ENCODE measurements around the gene WDFY4. TPM values are rescaled to one million over a fixed set of nuclear protein-coding genes. Genes with fewer than 3 reads are reported as not detected.

Gene WDFY4
- total RNA-seq, 1 experiment from 2014 or later: 144 TPM

DNA sequence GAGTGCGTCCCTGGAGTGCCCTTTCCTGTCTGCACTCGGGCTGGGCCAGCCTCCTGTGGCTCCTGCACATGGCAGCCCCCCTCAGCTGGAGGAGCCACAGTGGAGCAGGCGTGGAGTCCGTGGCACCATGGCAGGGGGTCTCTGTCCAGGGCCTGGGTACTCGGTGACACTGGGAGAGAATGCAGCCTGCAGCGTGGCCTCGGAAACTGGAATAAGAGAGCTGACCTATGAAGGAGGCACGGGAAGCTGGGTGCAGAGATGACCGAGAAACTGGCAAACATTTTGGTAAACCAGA is 25.8 kb upstream of the WDFY4 start:
- H2AFZ ChIP-seq (ENCODE audit: low read length): no peak overlapping the region
- H3K9ac ChIP-seq (ENCODE audit: low read length): no peak overlapping the region
- no peaks in the 10 kb centered on the region for H3K27me3 ChIP-seq (ENCODE audit: low read length)
- H3K9me3 ChIP-seq (ENCODE audit: low read length): no peaks in the 10 kb centered on the region
- no peak for DNase-seq
- H4K20me1 ChIP-seq (ENCODE audit: insufficient read depth, low read depth, low read length): no peaks in the 10 kb centered on the region
- no peak overlapping the region for H3K4me3 ChIP-seq (ENCODE audit: low read length)
- peaks cover 68% of the 10 kb centered on the region for H3K4me1 ChIP-seq (ENCODE audit: low read length)
- no peak overlapping the region for H3K27ac ChIP-seq (ENCODE audit: low read length)
- H3K4me2 ChIP-seq (ENCODE audit: low read depth, low read length, poor library complexity, severe bottlenecking): peak overlapping the region; percentile 5
- H3K79me2 ChIP-seq (ENCODE audit: low read length): no peaks in the 10 kb centered on the region
- H3K36me3 ChIP-seq (ENCODE audit: insufficient read depth, low read length): no peaks in the 10 kb centered on the region
- H3K9me2 ChIP-seq (replicated peaks; ENCODE audit: insufficient read depth, low read length): no peaks in the 10 kb centered on the region

DNA sequence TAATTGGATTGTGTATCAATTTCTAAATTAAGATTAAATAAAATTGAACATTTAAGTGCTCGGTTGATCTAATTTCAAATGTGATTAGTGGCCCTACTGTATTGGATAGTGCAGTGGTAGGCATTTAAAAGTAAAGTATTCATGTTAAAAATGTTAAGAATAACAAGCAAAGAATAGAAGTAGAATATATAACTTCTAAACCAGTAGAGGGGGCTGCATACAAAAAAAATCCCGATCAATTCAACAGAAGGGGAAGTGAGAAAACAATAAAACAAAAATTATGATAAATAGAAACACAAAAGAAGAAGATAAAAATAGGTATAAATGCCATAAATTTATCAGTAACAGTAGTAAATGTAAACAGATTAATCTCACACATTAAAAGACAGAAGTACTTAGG is 24.9 kb upstream of the WDFY4 start:
- no peak overlapping the region for H3K9ac ChIP-seq (ENCODE audit: low read length)
- no peak overlapping the region for H2AFZ ChIP-seq (ENCODE audit: low read length)
- no peaks in the 10 kb centered on the region for H3K27me3 ChIP-seq (ENCODE audit: low read length)
- H3K4me1 ChIP-seq (ENCODE audit: low read length): peaks cover 68% of the 10 kb centered on the region
- no peaks in the 10 kb centered on the region for H3K9me2 ChIP-seq (replicated peaks; ENCODE audit: insufficient read depth, low read length)
- H3K36me3 ChIP-seq (ENCODE audit: insufficient read depth, low read length): no peaks in the 10 kb centered on the region; the same call in 1 of the 2 replicates
- peak; percentile 86 for DNase-seq
- no peak overlapping the region for H3K4me3 ChIP-seq (ENCODE audit: low read length)
- peaks cover 7% of the 10 kb centered on the region for H3K9me3 ChIP-seq (ENCODE audit: low read length)
- H3K79me2 ChIP-seq (ENCODE audit: low read length): no peaks in the 10 kb centered on the region
- no peaks in the 10 kb centered on the region for H4K20me1 ChIP-seq (ENCODE audit: insufficient read depth, low read depth, low read length)
- peak overlapping the region; percentile 49 for H3K27ac ChIP-seq (ENCODE audit: low read length)
- no peak overlapping the region for H3K4me2 ChIP-seq (ENCODE audit: low read depth, low read length, poor library complexity, severe bottlenecking)

DNA sequence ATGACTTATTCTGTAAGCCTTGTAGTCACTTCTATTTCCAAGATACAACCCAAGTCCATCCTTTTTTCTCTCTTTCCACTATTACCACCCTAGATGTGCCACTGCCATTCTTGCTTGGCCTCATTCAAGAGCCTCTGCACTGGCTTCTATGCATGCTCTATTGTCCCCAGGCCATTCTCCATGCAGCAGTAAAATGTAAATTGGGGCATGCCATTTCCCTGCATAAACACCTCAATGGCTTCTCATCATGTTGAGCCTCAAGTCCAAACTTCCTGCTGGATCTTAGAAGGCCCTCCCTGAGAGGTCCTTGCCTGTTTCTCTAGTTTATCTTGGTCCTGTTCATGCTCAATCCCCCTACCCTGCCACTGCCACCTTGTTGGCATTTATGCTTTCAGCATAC is 23.2 kb upstream of the WDFY4 start:
- no peak for DNase-seq
- H3K9me2 ChIP-seq (replicated peaks; ENCODE audit: insufficient read depth, low read length): no peaks in the 10 kb centered on the region
- H3K4me2 ChIP-seq (ENCODE audit: low read depth, low read length, poor library complexity, severe bottlenecking): no peak overlapping the region
- H4K20me1 ChIP-seq (ENCODE audit: insufficient read depth, low read depth, low read length): no peaks in the 10 kb centered on the region
- H3K79me2 ChIP-seq (ENCODE audit: low read length): no peaks in the 10 kb centered on the region
- no peak overlapping the region for H3K4me3 ChIP-seq (ENCODE audit: low read length)
- H3K9me3 ChIP-seq (ENCODE audit: low read length): peaks cover 9% of the 10 kb centered on the region
- peaks cover 62% of the 10 kb centered on the region for H3K4me1 ChIP-seq (ENCODE audit: low read length)
- H3K27me3 ChIP-seq (ENCODE audit: low read length): no peaks in the 10 kb centered on the region
- no peak overlapping the region for H2AFZ ChIP-seq (ENCODE audit: low read length)
- no peak overlapping the region for H3K9ac ChIP-seq (ENCODE audit: low read length)
- H3K27ac ChIP-seq (ENCODE audit: low read length): peak overlapping the region; percentile 49
- no peaks in the 10 kb centered on the region; the same call in 1 of the 2 replicates for H3K36me3 ChIP-seq (ENCODE audit: insufficient read depth, low read length)

DNA sequence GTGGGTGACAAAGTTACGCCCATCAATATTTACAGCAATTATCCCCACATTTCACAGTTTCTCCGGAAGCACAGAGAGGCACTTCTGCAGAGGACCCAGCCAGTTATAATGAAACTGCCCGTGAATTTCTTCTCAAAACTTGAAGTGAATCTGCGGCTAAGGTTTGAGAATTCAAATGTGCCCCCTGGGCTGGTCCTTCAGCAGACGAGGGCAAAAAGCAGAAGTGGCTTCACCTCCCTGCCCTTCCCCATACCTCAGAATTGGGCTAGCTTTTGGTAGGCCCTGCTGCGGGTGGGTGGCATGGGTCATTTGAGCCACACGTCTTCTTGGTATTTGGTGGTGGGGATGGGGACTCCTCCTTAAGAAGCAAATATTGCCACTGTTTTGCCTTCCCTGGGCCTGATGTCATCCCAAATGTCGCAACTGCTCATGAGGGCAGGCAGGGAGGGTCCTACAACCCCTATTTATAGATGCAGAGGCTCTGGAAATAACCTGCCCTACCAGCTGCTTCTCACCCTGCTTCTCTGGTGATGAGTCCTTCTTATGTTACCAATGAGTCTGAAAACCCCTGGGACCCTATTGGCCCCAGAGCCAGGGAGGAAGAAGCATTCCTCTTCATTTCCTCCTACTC is 16.6 kb upstream of the WDFY4 start:
- Histone ChIP-seq H3K9me2 (replicated peaks; ENCODE audit: insufficient read depth, low read length) (no peaks in the 10 kb centered on the region), H4K20me1 (ENCODE audit: insufficient read depth, low read depth, low read length) (no peaks in the 10 kb centered on the region), H3K36me3 (ENCODE audit: insufficient read depth, low read length) (no peaks in the 10 kb centered on the region; the same call in 1 of the 2 replicates), H3K9me3 (ENCODE audit: low read length) (peaks cover 9% of the 10 kb centered on the region), H3K9ac (ENCODE audit: low read length) (peak overlapping the region; percentile 65), H3K4me2 (ENCODE audit: low read depth, low read length, poor library complexity, severe bottlenecking) (peak overlapping the region; percentile 59), H3K4me3 (ENCODE audit: low read length) (peak overlapping the region; percentile 53), H3K4me1 (ENCODE audit: low read length) (peaks cover 73% of the 10 kb centered on the region), H2AFZ (ENCODE audit: low read length) (no peak overlapping the region), H3K27ac (ENCODE audit: low read length) (peak overlapping the region; percentile 100), H3K79me2 (ENCODE audit: low read length) (no peaks in the 10 kb centered on the region), H3K27me3 (ENCODE audit: low read length) (no peaks in the 10 kb centered on the region)
- peak; percentile 99 for DNase-seq

DNA sequence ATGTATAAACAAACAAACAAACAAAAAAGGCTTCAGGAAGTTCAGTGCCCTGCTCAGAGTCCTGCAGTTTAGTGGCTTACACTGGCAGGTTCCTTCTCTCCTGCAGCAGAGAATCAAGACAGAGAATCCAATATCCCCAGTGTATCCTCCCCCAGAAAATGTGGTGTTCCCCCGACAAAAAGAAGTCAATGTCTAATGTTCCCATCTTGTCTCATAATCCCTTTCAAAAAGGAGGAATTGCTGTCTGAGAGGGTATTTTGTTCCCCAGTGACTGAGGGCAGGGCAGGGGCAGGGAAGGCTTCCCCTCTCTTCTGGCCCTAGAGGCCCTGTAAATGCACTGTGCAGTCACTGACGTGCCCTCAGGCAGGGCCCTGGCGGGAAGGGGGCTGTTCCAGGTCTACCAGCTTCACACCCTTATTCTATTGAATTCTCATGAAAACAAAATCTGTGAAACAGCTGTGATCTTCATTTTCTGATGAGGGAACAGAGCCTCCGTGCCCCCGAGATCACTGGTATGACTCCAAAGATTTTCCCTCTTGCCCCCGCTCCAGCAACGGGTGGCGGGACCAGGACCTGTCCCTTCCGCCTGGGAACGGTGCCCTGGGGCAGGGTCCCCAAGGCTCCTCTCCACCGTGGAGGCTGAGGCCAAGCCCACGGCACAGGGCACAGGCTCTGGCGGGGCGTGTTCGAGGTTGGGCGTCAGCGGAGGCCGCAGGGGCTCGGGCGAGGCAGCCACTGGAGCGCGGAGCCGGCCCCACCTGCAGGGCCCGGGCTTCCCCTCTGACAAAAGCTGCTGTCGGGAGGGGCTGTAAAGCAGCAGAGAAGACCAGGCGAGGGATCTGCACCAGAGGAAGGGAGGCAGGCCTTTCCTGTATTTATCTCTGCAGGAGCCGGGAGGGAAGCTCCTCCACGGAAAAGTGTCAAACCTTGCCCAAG is 13.4 kb upstream of the WDFY4 start:
- peaks cover 3% of the 10 kb centered on the region; the same call in 1 of the 2 replicates for H3K9me3 ChIP-seq (ENCODE audit: low read length)
- H3K9ac ChIP-seq (ENCODE audit: low read length): peak overlapping the region; percentile 94
- no peaks in the 10 kb centered on the region for H3K9me2 ChIP-seq (replicated peaks; ENCODE audit: insufficient read depth, low read length)
- peak overlapping the region; percentile 64 for H3K4me3 ChIP-seq (ENCODE audit: low read length)
- no peaks in the 10 kb centered on the region for H3K79me2 ChIP-seq (ENCODE audit: low read length)
- H2AFZ ChIP-seq (ENCODE audit: low read length): no peak overlapping the region
- H3K4me1 ChIP-seq (ENCODE audit: low read length): peaks cover 71% of the 10 kb centered on the region
- H3K27ac ChIP-seq (ENCODE audit: low read length): peak overlapping the region; percentile 100
- peak overlapping the region; percentile 81 for H3K4me2 ChIP-seq (ENCODE audit: low read depth, low read length, poor library complexity, severe bottlenecking)
- H3K36me3 ChIP-seq (ENCODE audit: insufficient read depth, low read length): no peaks in the 10 kb centered on the region
- no peaks in the 10 kb centered on the region for H3K27me3 ChIP-seq (ENCODE audit: low read length)
- peak; percentile 97 for DNase-seq
- H4K20me1 ChIP-seq (ENCODE audit: insufficient read depth, low read depth, low read length): no peaks in the 10 kb centered on the region

DNA sequence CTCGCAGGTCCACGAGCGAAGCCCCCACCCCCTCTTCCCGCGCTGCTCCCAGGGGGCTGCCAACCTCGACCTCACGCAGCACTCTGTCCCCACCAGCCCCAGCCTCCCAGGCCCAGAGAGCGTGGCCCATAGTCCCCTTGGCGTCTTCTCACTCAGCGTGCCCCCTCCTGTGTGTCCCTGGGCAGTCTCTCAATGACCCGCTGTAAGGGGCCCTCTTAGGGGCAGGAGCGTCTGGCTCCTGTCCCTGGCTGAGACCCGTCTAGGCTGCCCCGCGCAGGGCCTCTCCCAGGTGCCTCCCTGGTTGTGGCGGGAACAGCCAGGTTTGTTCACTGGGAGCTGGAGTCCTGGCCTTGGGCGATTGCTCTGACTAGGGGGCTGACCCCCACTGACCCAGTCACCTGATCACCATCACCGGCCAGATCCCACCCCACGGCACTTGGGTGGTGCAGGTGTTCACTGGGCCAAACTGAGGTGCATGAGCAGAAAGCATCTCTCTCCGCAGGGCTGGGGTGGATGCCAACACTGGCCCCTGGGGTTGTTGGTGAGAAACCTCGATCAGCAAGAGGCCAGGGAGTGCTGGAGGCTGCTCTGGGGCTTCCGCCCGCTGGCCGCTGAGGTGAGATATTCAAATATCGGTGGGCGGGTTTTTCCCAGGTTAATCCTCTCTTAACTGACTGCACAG is 12.6 kb upstream of the WDFY4 start:
- Histone ChIP-seq H3K27ac (ENCODE audit: low read length) (peak overlapping the region; percentile 100), H3K9me3 (ENCODE audit: low read length) (peaks cover 3% of the 10 kb centered on the region; the same call in 1 of the 2 replicates), H3K36me3 (ENCODE audit: insufficient read depth, low read length) (no peaks in the 10 kb centered on the region), H2AFZ (ENCODE audit: low read length) (no peak overlapping the region), H4K20me1 (ENCODE audit: insufficient read depth, low read depth, low read length) (no peaks in the 10 kb centered on the region), H3K4me3 (ENCODE audit: low read length) (peak overlapping the region; percentile 64), H3K79me2 (ENCODE audit: low read length) (no peaks in the 10 kb centered on the region), H3K4me1 (ENCODE audit: low read length) (peaks cover 63% of the 10 kb centered on the region), H3K4me2 (ENCODE audit: low read depth, low read length, poor library complexity, severe bottlenecking) (peak overlapping the region; percentile 81), H3K9me2 (replicated peaks; ENCODE audit: insufficient read depth, low read length) (no peaks in the 10 kb centered on the region), H3K9ac (ENCODE audit: low read length) (peak overlapping the region; percentile 94), H3K27me3 (ENCODE audit: low read length) (no peaks in the 10 kb centered on the region)
- peak; percentile 92 for DNase-seq

DNA sequence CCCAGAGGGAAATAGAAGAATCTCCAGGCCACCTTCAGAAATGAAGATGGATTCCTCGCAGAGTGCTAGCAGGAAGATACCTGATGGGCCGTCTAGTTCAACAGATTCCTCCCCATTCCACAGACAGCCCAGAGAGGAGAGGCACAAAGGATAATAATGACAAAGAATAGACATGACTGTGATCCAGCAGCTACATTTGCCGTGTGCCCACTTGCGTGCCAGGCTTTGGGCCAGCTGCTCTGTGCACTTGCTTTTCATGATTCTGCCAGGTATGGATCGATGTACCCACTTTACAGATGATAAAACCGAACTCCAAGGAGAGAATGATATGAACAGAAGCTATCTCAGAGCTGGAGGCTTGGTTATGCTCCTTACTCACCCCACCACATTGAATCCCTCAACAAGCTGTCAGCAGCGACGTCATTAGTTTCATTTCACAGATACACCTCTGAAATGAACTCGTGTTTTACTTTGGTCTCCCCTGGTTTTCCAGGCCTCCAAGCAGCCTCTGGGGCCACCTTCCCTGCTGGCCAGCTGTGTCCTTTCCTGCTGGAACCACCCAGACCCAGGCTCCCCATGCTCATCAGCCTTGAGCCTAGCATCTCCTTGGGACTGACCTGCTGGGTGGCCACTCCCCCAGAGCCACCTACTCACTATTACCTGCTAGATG is 11.9 kb upstream of the WDFY4 start:
- H3K4me2 ChIP-seq (ENCODE audit: low read depth, low read length, poor library complexity, severe bottlenecking): peak overlapping the region; percentile 81
- DNase-seq: no peak
- H3K36me3 ChIP-seq (ENCODE audit: insufficient read depth, low read length): no peaks in the 10 kb centered on the region
- no peaks in the 10 kb centered on the region for H4K20me1 ChIP-seq (ENCODE audit: insufficient read depth, low read depth, low read length)
- H3K9me3 ChIP-seq (ENCODE audit: low read length): peaks cover 3% of the 10 kb centered on the region; the same call in 1 of the 2 replicates
- H3K9ac ChIP-seq (ENCODE audit: low read length): peak overlapping the region; percentile 94
- no peak overlapping the region for H2AFZ ChIP-seq (ENCODE audit: low read length)
- H3K27me3 ChIP-seq (ENCODE audit: low read length): no peaks in the 10 kb centered on the region
- H3K79me2 ChIP-seq (ENCODE audit: low read length): no peaks in the 10 kb centered on the region
- H3K4me3 ChIP-seq (ENCODE audit: low read length): peak overlapping the region; percentile 64
- peaks cover 58% of the 10 kb centered on the region for H3K4me1 ChIP-seq (ENCODE audit: low read length)
- peak overlapping the region; percentile 100 for H3K27ac ChIP-seq (ENCODE audit: low read length)
- no peaks in the 10 kb centered on the region for H3K9me2 ChIP-seq (replicated peaks; ENCODE audit: insufficient read depth, low read length)
